Peyer's patch (tissue), 4 donors: ENCODE results near the gene LRRC28.

ENCODE experiments used
- CTCF ChIP-seq, 6 experiments: fragments of 450-650 bp in 4 of 6; fragments of 200-600 bp in 2 of 6; sonication (generic) in 1 of 6; IDR thresholded peaks; one replicate each; pipeline ENCODE4 v1.5.1; 2017 to 2019; ENCODE audit warnings: antibody characterized with exemption in 6 of 6, mild to moderate bottlenecking in 3 of 6, moderate library complexity in 1 of 6
- POLR2A ChIP-seq, 2 donors: fragments of 450-650 bp; IDR thresholded peaks; one replicate each; pipeline ENCODE4 v1.5.1; 2017; ENCODE audit warnings: antibody characterized with exemption in 2 of 2, mild to moderate bottlenecking in 2 of 2, moderate library complexity in 2 of 2

GRCh38 chr15:99209326-99209725, 42.0 kb upstream of the LRRC28 start:
- no peak for TF ChIP-seq CTCF (IDR thresholded peaks at IDR 0.05)
- TF ChIP-seq POLR2A (IDR thresholded peaks at IDR 0.05) = no peak
